OCI-LY1 (cell line): ENCODE results near the gene ALKBH4.

ENCODE experiments used
- EZH2 ChIP-seq: fragments of 200-600 bp; sonication (generic), shearing (Covaris generic); IDR thresholded peaks from 2 replicates; pipeline ENCODE4 v1.8.0; 2017; ENCODE audit warnings: borderline replicate concordance, mixed run types, mild to moderate bottlenecking, antibody characterized with exemption, low read length, moderate library complexity, mixed read lengths
- TF ChIP-seq, protein P1 (sequence below): fragments of 200-600 bp; sonication (generic), shearing (Covaris generic); IDR thresholded peaks from 2 replicates; pipeline ENCODE4 v1.5.1; 2017; ENCODE audit warnings: mild to moderate bottlenecking, antibody characterized with exemption, low read length, moderate library complexity, mixed read lengths

- TF ChIP-seq, protein P1, sequence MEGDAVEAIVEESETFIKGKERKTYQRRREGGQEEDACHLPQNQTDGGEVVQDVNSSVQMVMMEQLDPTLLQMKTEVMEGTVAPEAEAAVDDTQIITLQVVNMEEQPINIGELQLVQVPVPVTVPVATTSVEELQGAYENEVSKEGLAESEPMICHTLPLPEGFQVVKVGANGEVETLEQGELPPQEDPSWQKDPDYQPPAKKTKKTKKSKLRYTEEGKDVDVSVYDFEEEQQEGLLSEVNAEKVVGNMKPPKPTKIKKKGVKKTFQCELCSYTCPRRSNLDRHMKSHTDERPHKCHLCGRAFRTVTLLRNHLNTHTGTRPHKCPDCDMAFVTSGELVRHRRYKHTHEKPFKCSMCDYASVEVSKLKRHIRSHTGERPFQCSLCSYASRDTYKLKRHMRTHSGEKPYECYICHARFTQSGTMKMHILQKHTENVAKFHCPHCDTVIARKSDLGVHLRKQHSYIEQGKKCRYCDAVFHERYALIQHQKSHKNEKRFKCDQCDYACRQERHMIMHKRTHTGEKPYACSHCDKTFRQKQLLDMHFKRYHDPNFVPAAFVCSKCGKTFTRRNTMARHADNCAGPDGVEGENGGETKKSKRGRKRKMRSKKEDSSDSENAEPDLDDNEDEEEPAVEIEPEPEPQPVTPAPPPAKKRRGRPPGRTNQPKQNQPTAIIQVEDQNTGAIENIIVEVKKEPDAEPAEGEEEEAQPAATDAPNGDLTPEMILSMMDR, result no peak
- no peak for TF ChIP-seq EZH2
These were observed 32.0 kb downstream of the ALKBH4 start for GRCh38 chr7:102432442-102433218.
